HCT116 (cell line): ENCODE data around the gene COPG2. TPM values are rescaled to one million over a fixed set of nuclear protein-coding genes. Genes with fewer than 3 reads are reported as not detected.

Experiments
- ATAC-seq: fragments of 200-7000 bp; cut with Tn5 transposase; 2 replicates; pipeline ENCODE4 v1.9.1; 2020; ENCODE audit warnings: mild to moderate bottlenecking, moderate library complexity
- BruUV-seq: library from RNA; stranded (reverse); fragments of 400-500 nt; replicated peaks from 2 replicates; lab custom pipeline; 2021; lab: Mats Ljungman, UMichigan
- CTCF ChIA-PET: fragments of 300-600 bp; sonication (Branson Sonifier 250); formaldehyde crosslinking; loops from one replicate; lab custom pipeline; 2021; ENCODE audit warnings: antibody characterized with exemption; lab: Charles Lee
- POLR2A ChIA-PET: fragments of 300-600, 350-600 bp; sonication (Branson Sonifier 250); formaldehyde crosslinking; loops from one replicate; lab custom pipeline; 2021; ENCODE audit warnings: antibody characterized with exemption; lab: Charles Lee
- RAD21 ChIA-PET, 2 experiments: fragments of 300-600 bp; sonication (Branson Sonifier 250); formaldehyde crosslinking; loops; one replicate each; lab custom pipeline; 2023; ENCODE audit warnings: low total read pairs in 2 of 2; ENCODE audit not compliant: uncharacterized antibody in 2 of 2, unreplicated experiment in 2 of 2, low non-redundant PET in 1 of 2; lab: Charles Lee
- DNase-seq: peaks from one replicate; pipeline ENCODE4 v3.0.0-alpha.2; 2010; ENCODE audit warnings: low read depth, low spot score
- H2AFZ ChIP-seq: fragments of 200-600 bp; shearing (Covaris generic), sonication (generic); 2 replicates; pipeline ENCODE4 v1.6.1; 2017; ENCODE audit warnings: low read depth, mixed run types, mixed read lengths, antibody characterized with exemption, low read length; ENCODE audit not compliant: poor library complexity, severe bottlenecking
- H3K27ac ChIP-seq: 2 replicates; pipeline ENCODE4 v1.5.1; 2012; ENCODE audit warnings: low read depth, low read length
- H3K27me3 ChIP-seq: fragments of 200-600 bp; sonication (generic); 2 replicates; pipeline ENCODE4 v1.6.1; 2016; ENCODE audit warnings: mixed run types, low read length, mixed read lengths; ENCODE audit not compliant: insufficient read depth
- H3K36me3 ChIP-seq, 2 experiments: fragments of 200-500 bp in 1 of 2; fragments of 200-600 bp in 1 of 2; sonication (Bioruptor generic) in 1 of 2; sonication (generic) in 1 of 2; 2 replicates each; pipeline versions ENCODE4 v1.5.1 to v1.6.1; 2014 to 2016; ENCODE audit warnings: low read length in 2 of 2, inconsistent platforms in 1 of 2, mixed read lengths in 1 of 2, mixed run types in 1 of 2; ENCODE audit not compliant: insufficient read depth in 2 of 2, control insufficient read depth in 1 of 2
- H3K4me1 ChIP-seq, 2 experiments: fragments of 200-600 bp in 1 of 2; sonication (generic) in 1 of 2; 2 replicates each; pipeline versions ENCODE4 v1.5.1 to v1.6.1; 2012 to 2017; ENCODE audit warnings: low read length in 2 of 2, inconsistent platforms in 1 of 2, mild to moderate bottlenecking in 1 of 2, mixed read lengths in 1 of 2, mixed run types in 1 of 2, moderate library complexity in 1 of 2; ENCODE audit not compliant: insufficient read depth in 2 of 2, control insufficient read depth in 1 of 2
- H3K4me2 ChIP-seq: fragments of 200-600 bp; sonication (generic); 2 replicates; pipeline ENCODE4 v1.6.1; 2017; ENCODE audit warnings: mixed run types, low read length, mixed read lengths
- H3K4me3 ChIP-seq, 2 experiments: fragments of 200-600 bp in 1 of 2; sonication (generic) in 1 of 2; replicated peaks in 1 of 2; 2 replicates each; pipeline ENCODE4 v1.5.1; 2011 to 2016; ENCODE audit warnings: low read length in 2 of 2, control low read depth in 1 of 2, low read depth in 1 of 2, mild to moderate bottlenecking in 1 of 2, mixed read lengths in 1 of 2, mixed run types in 1 of 2
- H3K79me2 ChIP-seq: fragments of 200-600 bp; sonication (generic); 2 replicates; pipeline ENCODE4 v1.6.1; 2017; ENCODE audit warnings: mild to moderate bottlenecking, mixed run types, low read length, moderate library complexity, mixed read lengths; ENCODE audit not compliant: insufficient read depth
- H3K9ac ChIP-seq: fragments of 200-600 bp; sonication (generic); 2 replicates; pipeline ENCODE4 v1.6.1; 2016; ENCODE audit warnings: low read length, mixed read lengths
- H3K9me2 ChIP-seq: fragments of 200-600 bp; sonication (generic), shearing (Covaris generic); 2 replicates; pipeline ENCODE4 v1.6.1; 2017; ENCODE audit warnings: mixed run types, mild to moderate bottlenecking, moderate library complexity; ENCODE audit not compliant: insufficient read depth
- H3K9me3 ChIP-seq, 2 experiments: fragments of 200-500 bp in 1 of 2; fragments of 200-600 bp in 1 of 2; sonication (Bioruptor generic) in 1 of 2; sonication (generic) in 1 of 2; 2 replicates each; pipeline ENCODE4 v1.6.1; 2014 to 2017; ENCODE audit warnings: low read length in 2 of 2, mixed read lengths in 2 of 2, inconsistent platforms in 1 of 2, low read depth in 1 of 2, mild to moderate bottlenecking in 1 of 2, mixed run types in 1 of 2, moderate library complexity in 1 of 2; ENCODE audit not compliant: control insufficient read depth in 1 of 2, insufficient read depth in 1 of 2
- H4K20me1 ChIP-seq: fragments of 200-600 bp; sonication (generic), shearing (Covaris generic); 2 replicates; pipeline ENCODE4 v1.6.1; 2017; ENCODE audit warnings: mixed run types, mild to moderate bottlenecking, moderate library complexity; ENCODE audit not compliant: insufficient read depth
- CBX3 ChIP-seq: IDR thresholded peaks from 2 replicates; pipeline ENCODE4 v1.6.1; 2012; ENCODE audit warnings: low read depth
- EGR1 ChIP-seq: IDR thresholded peaks from 2 replicates; pipeline ENCODE4 v1.6.1; 2012; ENCODE audit warnings: low read depth
- FOSL1 ChIP-seq: IDR thresholded peaks from 2 replicates; pipeline ENCODE4 v1.6.1; 2012; ENCODE audit warnings: low read depth
- JUND ChIP-seq: IDR thresholded peaks from 2 replicates; pipeline ENCODE4 v1.6.1; 2012
- POLR2A ChIP-seq: IDR thresholded peaks from 2 replicates; pipeline ENCODE4 v1.7.0; 2011; ENCODE audit warnings: borderline replicate concordance; ENCODE audit not compliant: insufficient read depth, insufficient read length; ENCODE audit errors: extremely low read depth
- POLR2AphosphoS5 ChIP-seq: IDR thresholded peaks from 2 replicates; pipeline ENCODE4 v1.6.1; 2011; ENCODE audit warnings: mild to moderate bottlenecking, low read depth, low read length, moderate library complexity
- SRF ChIP-seq: IDR thresholded peaks from 2 replicates; pipeline ENCODE4 v1.6.1; 2012; ENCODE audit warnings: low read depth
- TCF7L2 ChIP-seq: IDR thresholded peaks from 2 replicates; pipeline ENCODE4 v1.7.0; 2011; ENCODE audit warnings: borderline replicate concordance, inconsistent platforms; ENCODE audit not compliant: insufficient read depth, insufficient read length; ENCODE audit errors: extremely low read depth
- ZNF274 ChIP-seq: fragments of 200-500 bp; sonication (Bioruptor generic); IDR thresholded peaks from 2 replicates; pipeline ENCODE4 v1.6.1; 2014; ENCODE audit warnings: mild to moderate bottlenecking, low read depth, low read length, inconsistent platforms
- intact Hi-C: fragments of 100-400 bp; cut with micrococcal nuclease; formaldehyde crosslinking; loops from 2 replicates; pipeline ENCODE4 v1.10.0; 2022
- total RNA-seq: library from RNA; stranded (reverse); gene quantifications from one replicate; pipeline ENCODE4 v1.2.1, GENCODE V29; 2021; ENCODE audit not compliant: unreplicated experiment
- TF ChIP-seq, protein P1 (sequence below): IDR thresholded peaks from 2 replicates; pipeline ENCODE4 v1.6.1; 2012; ENCODE audit warnings: low read depth
- TF ChIP-seq, protein P2 (sequence below): IDR thresholded peaks from 2 replicates; pipeline ENCODE4 v1.6.1; 2012
- TF ChIP-seq, protein P3 (sequence below): IDR thresholded peaks from 2 replicates; pipeline ENCODE4 v1.6.1; 2012

Gene COPG2
- total RNA-seq, 1 experiment from 2014 or later = 31.0 TPM

DNA sequence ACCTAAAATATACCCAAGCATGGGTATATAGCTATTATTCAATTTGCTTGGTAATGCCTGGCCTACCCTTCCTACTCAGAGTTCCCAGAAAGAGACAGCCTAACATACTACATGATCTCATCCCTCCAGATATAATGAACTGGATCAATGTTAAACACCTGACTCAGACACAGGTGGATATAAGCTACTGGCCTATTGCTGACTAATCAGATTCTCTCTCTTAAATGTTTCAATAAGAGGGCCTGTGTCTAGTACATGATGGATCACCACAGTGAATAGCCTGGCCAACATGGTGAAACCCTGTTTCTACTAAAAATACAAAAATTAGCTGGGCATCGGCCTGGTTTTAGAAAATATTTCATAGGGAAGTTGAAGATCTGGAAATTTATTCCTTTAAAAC, 54.1 kb downstream of the COPG2 start:
- Histone ChIP-seq H3K27ac (no peak overlapping the region), H3K27me3 (no peaks in the 10 kb centered on the region), H3K4me1 (no peaks in the 10 kb centered on the region), H4K20me1 (no peaks in the 10 kb centered on the region), H3K4me3 (no peak overlapping the region), H2AFZ (no peak overlapping the region), H3K79me2 (no peaks in the 10 kb centered on the region), H3K9ac (no peak overlapping the region), H3K4me2 (no peak overlapping the region), H3K9me3 (no peaks in the 10 kb centered on the region; a peak in 1 of 4 replicates), H3K9me2 (no peaks in the 10 kb centered on the region), H3K36me3 (peaks cover 0 to 6% of the 10 kb centered on the region in 2 experiments; a peak in 2 of 4 replicates)
- ChIA-PET CTCF (no interaction called here), RAD21 (no interaction called here), POLR2A (no interaction called here)
- BruUV-seq = no TSS peak
- intact Hi-C loops = no loop called here
- ATAC-seq (no peak), DNase-seq (no peak)
- TF ChIP-seq JUND = no peak
- no peak for TF ChIP-seq TCF7L2
- TF ChIP-seq SRF = no peak
- no peak for TF ChIP-seq POLR2A
- TF ChIP-seq ZNF274 = no peak
- no peak for TF ChIP-seq POLR2AphosphoS5
- TF ChIP-seq CBX3 = no peak
- TF ChIP-seq, protein P1, sequence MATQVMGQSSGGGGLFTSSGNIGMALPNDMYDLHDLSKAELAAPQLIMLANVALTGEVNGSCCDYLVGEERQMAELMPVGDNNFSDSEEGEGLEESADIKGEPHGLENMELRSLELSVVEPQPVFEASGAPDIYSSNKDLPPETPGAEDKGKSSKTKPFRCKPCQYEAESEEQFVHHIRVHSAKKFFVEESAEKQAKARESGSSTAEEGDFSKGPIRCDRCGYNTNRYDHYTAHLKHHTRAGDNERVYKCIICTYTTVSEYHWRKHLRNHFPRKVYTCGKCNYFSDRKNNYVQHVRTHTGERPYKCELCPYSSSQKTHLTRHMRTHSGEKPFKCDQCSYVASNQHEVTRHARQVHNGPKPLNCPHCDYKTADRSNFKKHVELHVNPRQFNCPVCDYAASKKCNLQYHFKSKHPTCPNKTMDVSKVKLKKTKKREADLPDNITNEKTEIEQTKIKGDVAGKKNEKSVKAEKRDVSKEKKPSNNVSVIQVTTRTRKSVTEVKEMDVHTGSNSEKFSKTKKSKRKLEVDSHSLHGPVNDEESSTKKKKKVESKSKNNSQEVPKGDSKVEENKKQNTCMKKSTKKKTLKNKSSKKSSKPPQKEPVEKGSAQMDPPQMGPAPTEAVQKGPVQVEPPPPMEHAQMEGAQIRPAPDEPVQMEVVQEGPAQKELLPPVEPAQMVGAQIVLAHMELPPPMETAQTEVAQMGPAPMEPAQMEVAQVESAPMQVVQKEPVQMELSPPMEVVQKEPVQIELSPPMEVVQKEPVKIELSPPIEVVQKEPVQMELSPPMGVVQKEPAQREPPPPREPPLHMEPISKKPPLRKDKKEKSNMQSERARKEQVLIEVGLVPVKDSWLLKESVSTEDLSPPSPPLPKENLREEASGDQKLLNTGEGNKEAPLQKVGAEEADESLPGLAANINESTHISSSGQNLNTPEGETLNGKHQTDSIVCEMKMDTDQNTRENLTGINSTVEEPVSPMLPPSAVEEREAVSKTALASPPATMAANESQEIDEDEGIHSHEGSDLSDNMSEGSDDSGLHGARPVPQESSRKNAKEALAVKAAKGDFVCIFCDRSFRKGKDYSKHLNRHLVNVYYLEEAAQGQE = no peak
- no peak for TF ChIP-seq FOSL1
- TF ChIP-seq EGR1 = no peak
- TF ChIP-seq, protein P2, sequence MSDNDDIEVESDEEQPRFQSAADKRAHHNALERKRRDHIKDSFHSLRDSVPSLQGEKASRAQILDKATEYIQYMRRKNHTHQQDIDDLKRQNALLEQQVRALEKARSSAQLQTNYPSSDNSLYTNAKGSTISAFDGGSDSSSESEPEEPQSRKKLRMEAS = no peak
- TF ChIP-seq, protein P3, sequence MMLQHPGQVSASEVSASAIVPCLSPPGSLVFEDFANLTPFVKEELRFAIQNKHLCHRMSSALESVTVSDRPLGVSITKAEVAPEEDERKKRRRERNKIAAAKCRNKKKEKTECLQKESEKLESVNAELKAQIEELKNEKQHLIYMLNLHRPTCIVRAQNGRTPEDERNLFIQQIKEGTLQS = no peak
